K562 (cell line): ENCODE measurements around the gene NR2E1. TPM values are rescaled to one million over a fixed set of nuclear protein-coding genes. Genes with fewer than 3 reads are reported as not detected.

Experiments
- ATAC-seq: fragments of 200-7000 bp; cut with Tn5 transposase; 3 replicates; pipeline ENCODE4 v1.9.1; 2020; ENCODE audit warnings: moderate library complexity
- BruUV-seq: library from RNA; stranded (reverse); fragments of 400-500 nt; replicated peaks from 2 replicates; lab custom pipeline; 2021; lab: Mats Ljungman, UMichigan
- CTCF ChIA-PET: fragments of 300-600 bp; formaldehyde crosslinking; extraction: SDS; loops from one replicate; lab custom pipeline; 2021; ENCODE audit warnings: low intra/inter-chr PET ratio; lab: Yijun Ruan, JAX
- POLR2A ChIA-PET: fragments of 300-600, 350-650 bp; sonication (Branson Sonifier 250); formaldehyde crosslinking; extraction: SDS; loops from one replicate; lab custom pipeline; 2021; ENCODE audit warnings: antibody characterized with exemption, inconsistent platforms; lab: Yijun Ruan, JAX
- DNase-seq, 4 experiments: peaks; one replicate each; pipeline versions ENCODE4 v3.0.0 to v3.0.0-alpha.2; 2011 to 2018; ENCODE audit warnings: low spot score in 3 of 4, mixed read lengths in 3 of 4; ENCODE audit errors: extremely low read depth in 1 of 4
- FAIRE-seq: peaks from 2 replicates; lab custom pipeline; 2011; peaks lifted over from hg19 to GRCh38; lab: Jason Lieb, UNC
- H2AFZ ChIP-seq: 2 replicates; pipeline ENCODE4 v1.6.0; 2011; ENCODE audit warnings: low read depth, low read length, control low read depth, inconsistent platforms
- H3K27ac ChIP-seq: fragments of 200-600 bp; 3 replicates; pipeline ENCODE4 v1.8.0; 2011; ENCODE audit warnings: low read depth, mild to moderate bottlenecking, control low read depth, inconsistent platforms, low read length, moderate library complexity, mixed read lengths; ENCODE audit errors: extremely low read depth
- H3K27me3 ChIP-seq, 2 experiments: fragments of 300-600 bp in 1 of 2; 2 replicates in 1 of 2; 3 replicates in 1 of 2; pipeline versions ENCODE4 v1.6.0 to v1.8.0; 2011; ENCODE audit warnings: inconsistent platforms in 2 of 2, low read length in 2 of 2, mild to moderate bottlenecking in 1 of 2, mixed read lengths in 1 of 2, moderate library complexity in 1 of 2; ENCODE audit not compliant: control insufficient read depth in 2 of 2, insufficient read depth in 2 of 2
- H3K36me3 ChIP-seq: fragments of 300-600 bp; 3 replicates; pipeline ENCODE4 v1.8.0; 2011; ENCODE audit warnings: mild to moderate bottlenecking, low read length, inconsistent platforms; ENCODE audit not compliant: control insufficient read depth, insufficient read depth
- H3K4me1 ChIP-seq, 2 experiments: fragments of 200-600 bp in 1 of 2; replicated peaks in 1 of 2; 2 replicates in 1 of 2; 3 replicates in 1 of 2; pipeline versions ENCODE4 v1.5.1 to v1.8.0; 2011; ENCODE audit warnings: inconsistent platforms in 2 of 2, low read length in 2 of 2, mild to moderate bottlenecking in 1 of 2, mixed read lengths in 1 of 2, moderate library complexity in 1 of 2; ENCODE audit not compliant: control insufficient read depth in 2 of 2, insufficient read depth in 2 of 2
- H3K4me2 ChIP-seq: 2 replicates; pipeline ENCODE4 v1.6.1; 2011; ENCODE audit warnings: low read length, control low read depth, inconsistent platforms, mixed read lengths; ENCODE audit not compliant: insufficient read depth
- H3K4me3 ChIP-seq: fragments of 200-600 bp; sonication (generic), shearing (Covaris generic); 2 replicates; pipeline ENCODE4 v1.5.1; 2016; ENCODE audit warnings: control low read depth, inconsistent platforms
- H3K79me2 ChIP-seq: fragments of 200-600 bp; 3 replicates; pipeline ENCODE4 v1.8.0; 2011; ENCODE audit warnings: low read length, inconsistent platforms; ENCODE audit not compliant: control insufficient read depth, insufficient read depth
- H3K9ac ChIP-seq, 2 experiments: 2 replicates each; pipeline versions ENCODE4 v1.6.0 to v1.6.1; 2011; ENCODE audit warnings: low read depth in 2 of 2, low read length in 2 of 2, control low read depth in 1 of 2, inconsistent platforms in 1 of 2, mild to moderate bottlenecking in 1 of 2, mixed read lengths in 1 of 2; ENCODE audit not compliant: insufficient read depth in 1 of 2
- H3K9me1 ChIP-seq: one replicate; pipeline ENCODE4 v1.6.0; 2011; ENCODE audit warnings: inconsistent platforms, mild to moderate bottlenecking, low read length, moderate library complexity; ENCODE audit not compliant: control insufficient read depth, insufficient read depth
- H3K9me3 ChIP-seq: replicated peaks from 2 replicates; pipeline ENCODE4 v1.5.1; 2011; ENCODE audit warnings: low read depth, low read length, inconsistent platforms; ENCODE audit not compliant: control insufficient read depth, insufficient read depth
- H4K20me1 ChIP-seq: replicated peaks from 2 replicates; pipeline ENCODE4 v1.6.1; 2011; ENCODE audit warnings: low read length, inconsistent platforms, mixed read lengths; ENCODE audit not compliant: control insufficient read depth, insufficient read depth
- BRD4 ChIP-seq: fragments of 200-600 bp; sonication (generic); IDR thresholded peaks from 2 replicates; pipeline ENCODE4 v1.6.1; 2017; ENCODE audit warnings: inconsistent platforms
- CHD1 ChIP-seq: fragments of 200-600 bp; sonication (generic); IDR thresholded peaks from one replicate; pipeline ENCODE4 v1.6.1; 2012; ENCODE audit warnings: mild to moderate bottlenecking, moderate library complexity, low read length, inconsistent platforms
- E2F6 ChIP-seq, 2 experiments: IDR thresholded peaks; 2 replicates each; pipeline ENCODE4 v1.6.1; 2011; ENCODE audit warnings: borderline replicate concordance in 1 of 2, control low read depth in 1 of 2, low read depth in 1 of 2, low read length in 1 of 2, mild to moderate bottlenecking in 1 of 2, mixed read lengths in 1 of 2, moderate library complexity in 1 of 2; ENCODE audit not compliant: insufficient read depth in 1 of 2, insufficient read length in 1 of 2, poor library complexity in 1 of 2, severe bottlenecking in 1 of 2; ENCODE audit errors: extremely low read depth in 1 of 2
- GATA2 ChIP-seq: sonication (generic); formaldehyde crosslinking; IDR thresholded peaks from 2 replicates; pipeline ENCODE4 v1.4.0; 2020; ENCODE audit warnings: mild to moderate bottlenecking, missing genetic modification reagents
- GTF2F1 ChIP-seq: IDR thresholded peaks from 2 replicates; pipeline ENCODE4 v1.6.1; 2011; ENCODE audit warnings: low read depth, low read length, improper control_type of control experiment
- HMGN3 ChIP-seq: IDR thresholded peaks from 2 replicates; pipeline ENCODE4 v1.6.1; 2011; ENCODE audit warnings: borderline replicate concordance, low read depth, mild to moderate bottlenecking, mixed read lengths, low read length; ENCODE audit not compliant: insufficient read length; ENCODE audit errors: extremely low read depth
- KAT8 ChIP-seq: fragments of 450-650 bp; IDR thresholded peaks from 2 replicates; pipeline ENCODE4 v1.6.1; 2016; ENCODE audit warnings: low read depth, mild to moderate bottlenecking
- KDM4B ChIP-seq, 2 experiments: fragments of 450-650 bp in 1 of 2; sonication (generic) in 1 of 2; IDR thresholded peaks; 2 replicates each; pipeline ENCODE4 v1.6.1; 2016 to 2017; ENCODE audit warnings: borderline replicate concordance in 2 of 2, antibody characterized with exemption in 1 of 2, low read depth in 1 of 2, mild to moderate bottlenecking in 1 of 2
- MTA1 ChIP-seq: fragments of 450-650 bp; IDR thresholded peaks from 2 replicates; pipeline ENCODE4 v1.6.1; 2017; ENCODE audit warnings: borderline replicate concordance
- NRF1 ChIP-seq, 2 experiments: fragments of 450-650 bp; IDR thresholded peaks in 1 of 2; conservative IDR thresholded peaks in 1 of 2; 2 replicates each; pipeline ENCODE4 v1.6.1; 2014; ENCODE audit warnings: mild to moderate bottlenecking in 2 of 2
- TCFL5 ChIP-seq: fragments of 250-450 bp; sonication (Bioruptor Pico); conservative IDR thresholded peaks from 2 replicates; pipeline ENCODE4 v1.6.1; 2021; ENCODE audit warnings: mild to moderate bottlenecking, moderate library complexity, matching md5 sums
- TEAD4 ChIP-seq, 2 experiments: sonication (generic) in 1 of 2; formaldehyde crosslinking in 1 of 2; IDR thresholded peaks; 2 replicates each; pipeline versions ENCODE4 v1.6.1 to v1.8.0; 2012 to 2022; ENCODE audit warnings: borderline replicate concordance in 1 of 2, inconsistent platforms in 1 of 2, low read length in 1 of 2, mild to moderate bottlenecking in 1 of 2, missing genetic modification reagents in 1 of 2
- YY1 ChIP-seq, 3 experiments: IDR thresholded peaks; 2 replicates each; pipeline ENCODE4 v1.6.1; 2011; ENCODE audit warnings: low read length in 2 of 3, mild to moderate bottlenecking in 2 of 3, moderate library complexity in 2 of 3, borderline replicate concordance in 1 of 3, control low read depth in 1 of 3, low read depth in 1 of 3; ENCODE audit not compliant: insufficient read depth in 3 of 3, insufficient replicate concordance in 2 of 3, control insufficient read depth in 1 of 3, insufficient read length in 1 of 3; ENCODE audit errors: extremely low read depth in 1 of 3
- ZNF224 ChIP-seq: sonication (generic); formaldehyde crosslinking; IDR thresholded peaks from 2 replicates; pipeline ENCODE4 v1.8.0; 2022; ENCODE audit warnings: mild to moderate bottlenecking, missing genetic modification reagents
- ZNF239 ChIP-seq: fragments of 250-450 bp; sonication (Bioruptor Pico); IDR thresholded peaks from 2 replicates; pipeline ENCODE4 v1.4.0; 2020; ENCODE audit warnings: mild to moderate bottlenecking
- ZNF395 ChIP-seq: fragments of 200-800 bp; sonication (Bioruptor generic); IDR thresholded peaks from 2 replicates; pipeline ENCODE4 v1.6.1; 2017; ENCODE audit warnings: missing genetic modification characterization, missing compliant biosample characterization
- ZNF668 ChIP-seq: fragments of 250-450 bp; sonication (Bioruptor Pico); IDR thresholded peaks from 2 replicates; pipeline ENCODE4 v1.8.0; 2022; ENCODE audit warnings: mild to moderate bottlenecking, inconsistent platforms
- WGBS: fragments of 100-300 bp; shearing (Covaris generic); methylation state at CpG from one replicate; pipeline ENCODE4 v1.1.6; 2016; ENCODE audit warnings: low coverage, mixed read lengths; ENCODE audit not compliant: insufficient coverage; ENCODE audit errors: missing lambda C conversion rate; 5-methylcytosine and 5-hydroxymethylcytosine counted together
- in situ Hi-C: fragments of 300-500 bp; cut with MboI; formaldehyde crosslinking; loops from 4 replicates; pipeline ENCODE4 v1.15.0; 2018; ENCODE audit warnings: inconsistent platforms, mixed read lengths
- intact Hi-C: fragments of 100-400 bp; cut with micrococcal nuclease; formaldehyde crosslinking; loops from 2 replicates; pipeline ENCODE4 v1.14.2; 2022
- polyA plus RNA-seq, 8 experiments: library from polyadenylated mRNA; depleted of rRNA in 4 of 8; stranded (reverse) in 5 of 8; unstranded in 3 of 8; fragments of >200 nt; fragmentation: Nextera tagmentation in 2 of 8; fragmentation: Illumina TruSeq in 1 of 8; extraction: Ambion mirVana in 2 of 8; extraction: Trizol in 1 of 8; gene quantifications; 2 replicates each; pipeline versions ENCODE4 v1.2.1 to v1.2.3, GENCODE V29; 2011 to 2014; ENCODE audit warnings: inconsistent platforms in 1 of 8, missing spikeins in 1 of 8
- total RNA-seq, 7 experiments: library from RNA; depleted of rRNA in 6 of 7; stranded (reverse); fragments of >200 nt in 6 of 7; fragmentation: Illumina TruSeq in 2 of 7; extraction: Trizol in 2 of 7; gene quantifications; 2 replicates each; pipeline versions ENCODE4 v1.2.1 to v1.2.3, GENCODE V29; 2011 to 2021; ENCODE audit warnings: low replicate concordance in 1 of 7

NR2E1 gene
- total and polyA plus RNA-seq, 9 of the 15 experiments (the other 6 are each of a cell fraction or from before 2014, with no cell fraction given): not detected

GRCh38 chr6:108209738-108210137, 43.9 kb downstream of the NR2E1 start:
- 87% methylated on average over 5 of the region's 5 CpGs for WGBS
- Histone ChIP-seq H3K9ac (no peak overlapping the region), H3K79me2 (peaks cover 4% of the 10 kb centered on the region; the same call in 2 of the 3 replicates), H3K4me1 (no peaks in the 10 kb centered on the region), H2AFZ (no peak overlapping the region), H4K20me1 (0 out of 2 replicates have a peak, but pooled peaks cover 3% of the 10 kb centered on the region), H3K36me3 (peaks cover 43% of the 10 kb centered on the region), H3K9me1 (no peaks in the 10 kb centered on the region), H3K4me3 (no peak overlapping the region), H3K4me2 (no peak overlapping the region), H3K27me3 (no peaks in the 10 kb centered on the region), H3K9me3 (no peaks in the 10 kb centered on the region), H3K27ac (no peak overlapping the region)
- FAIRE-seq (no peak), DNase-seq (no peak), ATAC-seq (no peak)
- CTCF ChIA-PET: no interaction called here
- in situ Hi-C loops (no loop called here), intact Hi-C loops (no loop called here)
- POLR2A ChIA-PET: no interaction called here
- TF ChIP-seq YY1 (IDR thresholded peaks at IDR 0.05; ENCODE audit: borderline replicate concordance in 1 of 3, control insufficient read depth in 1 of 3, extremely low read depth in 1 of 3, insufficient read depth in 3 of 3, insufficient read length in 1 of 3, insufficient replicate concordance in 2 of 3, low read depth in 1 of 3, low read length in 2 of 3) (no peak), GATA2 (CRISPR knock-in tag) (no peak), E2F6 (IDR thresholded peaks at IDR 0.05; ENCODE audit: borderline replicate concordance in 1 of 2, extremely low read depth in 1 of 2, insufficient read depth in 1 of 2, insufficient read length in 1 of 2, low read depth in 1 of 2, low read length in 1 of 2, poor library complexity in 1 of 2, severe bottlenecking in 1 of 2) (no peak), ZNF239 (CRISPR knock-in tag) (no peak), ZNF668 (CRISPR knock-in tag) (no peak), NRF1 (conservative IDR thresholded peaks at IDR 0.05 in 1 of 2, IDR thresholded peaks at IDR 0.05 in 1 of 2) (no peak), CHD1 (no peak), BRD4 (no peak), KDM4B (IDR thresholded peaks at IDR 0.05; ENCODE audit: borderline replicate concordance in 2 of 2, low read depth in 1 of 2) (no peak), ZNF224 (no peak), GTF2F1 (no peak), HMGN3 (no peak), KAT8 (no peak), TCFL5 (no peak), MTA1 (no peak), ZNF395 (CRISPR knock-in tag) (no peak), TEAD4 (IDR thresholded peaks at IDR 0.05; ENCODE audit: low read length) (no peak), TEAD4 (CRISPR knock-in tag; IDR thresholded peaks at IDR 0.05; ENCODE audit: borderline replicate concordance) (no peak)
- BruUV-seq: no TSS peak
